Measurements from ENCODE around the gene HOXA4. TPM values are rescaled to one million over a fixed set of nuclear protein-coding genes. Genes with fewer than 3 reads are reported as not detected.

HOXA4 gene
- total RNA-seq, result not detected in 2 replicates

GRCh38 chr7:27130540-27131389, at the start of gene HOXA4:
Gene HOXA4, minus strand, starts transcription at chr7:27130757. Its CDS starts 24 bp downstream, at chr7:27130733.

GRCh38 chr7:27173956-27174873, 43.7 kb upstream of the HOXA4 start, which contains the start of gene HOXA10:
Gene HOXA10, minus strand, starts transcription at chr7:27174320. Its CDS starts 14 bp downstream, at chr7:27174306.

GRCh38 chr7:27165089-27165995, 34.8 kb upstream of the HOXA4 start, which contains the start of gene HOXA9:
Gene HOXA9, minus strand, starts transcription at chr7:27165537. Its CDS starts 80 bp downstream, at chr7:27165457.

GRCh38 chr7:27156508-27156898, 25.9 kb upstream of the HOXA4 start, which contains the start of gene HOXA7:
Gene HOXA7, minus strand, starts transcription at chr7:27156675. Its CDS starts 130 bp downstream, at chr7:27156545.

GRCh38 chr7:27151931-27152815, 21.6 kb upstream of the HOXA4 start, which contains the start of gene HOXA3:
Gene HOXA3, minus strand, starts transcription at chr7:27152583. Its CDS starts 41,943 bp downstream, at chr7:27110640.

GRCh38 chr7:27147199-27148030, 16.9 kb upstream of the HOXA4 start, which contains the start of gene HOXA6:
Gene HOXA6, minus strand, starts transcription at chr7:27147774. Its CDS starts 25 bp downstream, at chr7:27147749.

GRCh38 chr7:27143023-27143949, 12.7 kb upstream of the HOXA4 start, which contains the start of gene HOXA5:
Gene HOXA5, minus strand, starts transcription at chr7:27143681. Its CDS starts 74 bp downstream, at chr7:27143607.

GRCh38 chr7:27102581-27103442, 27.7 kb downstream of the HOXA4 start, which contains the start of gene HOXA2:
Gene HOXA2, minus strand, starts transcription at chr7:27102683. Its CDS starts 183 bp downstream, at chr7:27102500.

GRCh38 chr7:27095897-27096767, 34.4 kb downstream of the HOXA4 start, which contains the start of gene HOXA1:
Gene HOXA1, minus strand, starts transcription at chr7:27096000. Its CDS starts 88 bp downstream, at chr7:27095912.

Other genes starting within 250 kb of the HOXA4 start
- not detected in 2 replicates for gene HOXA1, start 34.8 kb downstream of the HOXA4 start, total RNA-seq
- gene HOXA2, start 28.1 kb downstream of the HOXA4 start, total RNA-seq, result 0.28 TPM in 1 of 2 replicates, not detected in the other
- 0.77 and 0.85 TPM in 2 replicates for gene HOXA5, start 12.9 kb upstream of the HOXA4 start, total RNA-seq
- 0.28 TPM in 1 of 2 replicates, not detected in the other for gene HOXA6, start 17.0 kb upstream of the HOXA4 start, total RNA-seq
- gene HOXA3, start 21.8 kb upstream of the HOXA4 start, total RNA-seq, result under 0.01 TPM in 1 of 2 replicates, not detected in the other
- gene HOXA7, start 25.9 kb upstream of the HOXA4 start, total RNA-seq, result under 0.01 TPM in 1 of 2 replicates, not detected in the other
- gene HOXA9, start 34.8 kb upstream of the HOXA4 start, total RNA-seq, result not detected in 2 replicates
- gene HOXA10, start 43.6 kb upstream of the HOXA4 start, total RNA-seq, result not detected in 2 replicates
- under 0.01 TPM in 1 of 2 replicates, not detected in the other for gene HOXA11, start 54.5 kb upstream of the HOXA4 start, total RNA-seq
- gene HOXA13, start 69.3 kb upstream of the HOXA4 start, total RNA-seq, result under 0.01 TPM in 1 of 2 replicates, not detected in the other
- not detected in 2 replicates for gene EVX1, start 112.0 kb upstream of the HOXA4 start, total RNA-seq